HG03520 (cell line): ENCODE data around the gene LRRC30.
"Not testable (repeated sequence)": the region's sequence is repeated elsewhere in the genome, so short reads cannot be mapped to it uniquely, and the experiment has no call there.

Experiments
- ATAC-seq: cut with Tn5 transposase; IDR thresholded peaks from one replicate; pipeline ENCODE4 v1.9.1; 2021; ENCODE audit warnings: mild to moderate bottlenecking, moderate library complexity; ENCODE audit not compliant: unreplicated experiment

LRRC30 gene

DNA sequence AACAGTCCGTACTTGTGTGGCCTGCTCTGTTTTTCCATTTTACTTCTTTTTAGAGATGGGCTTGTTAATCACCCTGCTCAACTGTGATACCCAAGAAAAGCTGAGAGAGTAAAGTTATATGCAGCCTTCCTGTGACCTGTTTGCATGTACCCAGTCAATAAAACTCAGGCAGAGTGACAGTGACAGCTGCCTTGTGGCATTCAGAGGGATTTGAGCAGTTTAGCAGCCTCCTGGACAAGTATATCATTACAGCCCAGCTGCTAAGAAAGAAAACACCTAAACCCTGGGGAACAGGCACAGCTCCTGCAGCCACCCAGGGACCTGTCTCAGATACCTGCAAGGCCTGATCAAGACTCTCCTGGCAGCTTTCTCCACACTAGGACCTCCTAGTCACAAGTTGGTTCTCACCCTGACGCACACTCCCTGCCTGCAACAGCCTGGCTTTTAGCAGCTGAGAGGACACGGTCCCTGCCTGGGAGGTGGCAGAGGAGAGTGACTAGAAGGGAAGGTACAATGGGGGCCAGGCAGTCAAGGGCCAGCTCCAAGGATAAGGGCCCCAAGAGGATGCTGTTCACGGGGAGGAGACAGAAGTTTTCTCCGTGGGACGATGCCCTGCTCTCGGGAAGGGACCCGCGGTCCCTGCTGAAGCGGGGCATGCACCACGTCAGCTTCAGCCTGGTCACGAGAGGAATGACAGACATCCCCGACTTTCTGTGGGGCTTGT is at the start of gene LRRC30:
Gene LRRC30 (plus strand): TSS at position 464 of the 724 bp plus-strand sequence. CDS start 50 bp downstream, at position 514.
- no peak for ATAC-seq

DNA sequence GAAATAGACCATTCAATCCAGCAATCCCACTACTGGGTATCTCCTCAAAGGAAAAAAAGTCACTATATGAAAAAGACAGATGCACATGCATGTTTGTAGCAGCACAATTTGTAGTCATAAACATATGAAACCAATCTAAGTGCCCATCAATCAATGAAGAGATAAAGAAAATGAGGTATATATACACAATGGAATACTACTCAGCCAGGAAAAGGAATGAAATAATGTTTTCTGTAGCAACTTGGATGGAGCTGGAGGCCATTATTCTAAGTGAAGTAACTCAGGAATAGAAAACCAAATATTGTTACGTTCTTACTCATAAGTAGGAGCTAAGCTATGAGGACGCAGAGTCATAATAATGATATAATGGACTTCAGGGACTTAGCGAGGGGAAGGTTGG is 45.2 kb upstream of the LRRC30 start:
- ATAC-seq: no peak

DNA sequence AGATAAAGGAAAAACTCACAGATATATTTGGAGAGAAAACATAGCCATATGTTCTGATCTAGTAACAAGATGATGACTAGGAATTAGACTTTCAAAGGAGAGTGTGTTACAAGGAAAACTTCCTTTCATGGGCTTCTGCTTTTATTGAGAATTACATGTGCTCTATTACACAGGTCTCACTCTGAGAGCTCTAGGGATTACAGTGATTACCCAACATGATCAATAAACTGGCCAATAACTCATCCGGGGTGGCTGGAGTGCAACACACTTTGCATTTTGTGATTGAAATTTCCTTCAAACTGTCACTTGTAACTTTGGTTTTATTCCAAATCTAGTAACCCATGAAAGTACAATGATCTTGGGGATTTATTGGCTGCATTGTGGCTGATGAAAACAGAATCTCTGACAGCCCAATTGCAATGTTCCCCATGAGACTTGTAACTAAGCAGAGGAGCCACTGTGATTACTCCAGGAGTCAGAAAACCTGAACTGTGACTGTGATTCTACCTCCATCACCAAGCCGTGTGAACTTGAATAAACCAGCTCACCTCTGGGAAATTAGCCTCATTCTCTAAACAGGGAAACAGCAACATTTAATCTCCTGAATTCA is 40.2 kb upstream of the LRRC30 start:
- no peak for ATAC-seq

DNA sequence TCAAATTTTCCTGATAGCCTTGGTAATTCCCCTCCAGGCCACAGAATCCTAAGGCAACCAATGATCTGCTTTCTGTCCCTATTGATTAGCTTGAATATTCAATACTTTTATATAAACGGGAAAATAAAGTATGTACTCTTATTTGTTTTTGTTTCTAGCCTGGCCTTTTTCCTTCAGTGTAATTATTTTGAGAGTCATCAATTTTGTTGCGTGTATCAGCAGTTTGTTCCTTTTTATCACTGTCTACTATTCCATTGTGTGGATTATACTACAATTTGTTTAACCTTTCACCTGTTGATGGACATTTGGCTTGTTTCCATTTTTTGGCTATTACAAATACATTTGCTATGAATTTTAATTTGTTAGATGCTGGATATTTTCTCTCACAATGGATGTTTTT is 39.2 kb upstream of the LRRC30 start:
- ATAC-seq: no peak

DNA sequence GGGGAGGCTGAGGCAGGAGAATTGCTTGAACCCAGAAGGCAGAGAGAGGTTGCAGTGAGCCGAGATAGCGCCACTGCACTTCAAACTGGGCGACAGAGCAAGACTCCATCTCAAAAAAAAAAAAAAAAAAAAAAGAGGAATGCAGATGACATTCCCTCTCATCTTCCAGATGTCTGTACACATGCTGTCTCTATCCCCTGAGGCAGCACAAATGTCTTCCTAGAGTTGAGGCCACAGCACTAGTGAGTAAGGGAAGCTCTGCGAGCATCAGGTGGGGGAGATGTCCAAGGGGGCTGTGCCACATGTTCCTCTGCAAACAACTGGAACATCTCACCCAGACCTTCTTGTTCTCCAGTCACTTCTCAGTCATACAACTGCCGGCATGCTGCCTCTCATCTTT is 35.6 kb upstream of the LRRC30 start:
- ATAC-seq: no peak

DNA sequence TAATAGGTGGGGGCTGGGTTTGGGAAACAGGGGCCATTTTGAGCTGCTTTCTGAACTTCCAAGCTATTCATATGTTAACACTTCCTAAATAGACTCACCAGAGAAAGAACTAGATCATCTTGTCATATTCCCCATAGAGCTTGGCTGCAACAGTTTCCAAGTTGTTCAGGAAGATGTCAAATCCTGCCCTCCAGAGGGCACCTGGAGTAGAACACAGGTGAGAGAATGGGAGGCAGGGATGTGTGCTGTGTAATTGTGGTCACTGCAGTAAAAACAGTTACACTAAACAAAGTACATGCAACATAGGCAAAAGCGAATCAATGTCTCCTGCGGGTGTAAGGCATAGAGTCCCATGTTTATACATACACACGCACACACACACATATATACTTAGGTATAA is 34.5 kb upstream of the LRRC30 start:
- ATAC-seq: no peak

DNA sequence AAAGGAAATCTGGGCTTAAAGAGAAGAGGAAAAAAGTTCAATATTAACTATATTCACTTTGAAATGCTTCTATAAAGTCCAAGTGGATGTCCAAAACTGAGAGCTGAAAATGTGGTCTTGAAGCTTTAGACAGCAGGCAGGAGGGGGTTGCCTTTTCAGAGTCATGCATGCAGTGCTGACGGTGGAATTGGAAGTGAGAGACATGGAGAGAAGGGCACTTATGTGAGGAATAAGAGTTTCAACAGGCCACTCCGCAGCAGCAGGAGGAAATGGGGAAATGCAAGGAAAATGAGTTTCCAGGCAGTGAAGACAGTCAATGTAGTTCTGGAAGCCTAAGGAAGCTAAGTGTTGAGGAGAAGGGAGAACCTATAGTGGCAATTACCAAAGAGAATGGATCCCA is 33.0 kb upstream of the LRRC30 start:
- ATAC-seq: no peak

DNA sequence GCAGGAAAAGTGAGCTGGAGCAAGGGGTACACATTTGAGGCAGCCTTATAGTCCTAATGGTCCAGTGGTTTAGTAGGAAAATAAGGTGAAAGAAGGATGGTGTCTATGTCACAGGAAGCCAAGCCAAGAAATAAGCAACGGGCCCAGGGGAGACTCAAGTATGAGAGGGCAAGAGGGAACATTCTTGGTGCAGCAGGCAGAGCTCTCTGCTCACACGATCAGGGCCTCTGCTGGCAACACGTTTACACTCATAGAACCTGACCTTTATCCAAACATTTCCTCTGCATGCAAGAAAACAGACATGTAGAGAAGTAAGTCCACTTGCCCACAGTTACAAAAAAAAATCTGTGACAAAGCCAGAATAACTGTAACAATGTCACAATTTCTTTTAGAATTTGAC is 32.6 kb upstream of the LRRC30 start:
- no peak for ATAC-seq

DNA sequence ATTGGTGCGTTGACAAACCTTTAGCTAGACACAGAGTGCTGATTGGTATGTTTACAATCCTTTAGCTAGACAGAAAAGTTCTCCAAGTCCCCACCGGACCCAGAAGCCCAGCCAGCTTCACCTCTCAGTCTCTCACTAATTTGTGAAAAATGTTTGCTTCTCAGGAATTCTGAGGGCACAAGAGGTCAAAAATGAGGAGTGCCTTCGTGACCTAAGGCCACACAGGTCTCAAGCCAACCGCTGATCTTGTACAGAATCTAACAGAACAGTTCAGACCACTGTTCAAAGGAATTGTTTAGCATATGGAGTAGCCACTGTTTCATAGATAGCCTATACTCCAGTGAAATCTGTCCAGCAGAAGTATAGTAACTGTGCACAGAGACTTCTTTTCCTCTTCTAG is 29.8 kb upstream of the LRRC30 start:
- ATAC-seq: no peak

DNA sequence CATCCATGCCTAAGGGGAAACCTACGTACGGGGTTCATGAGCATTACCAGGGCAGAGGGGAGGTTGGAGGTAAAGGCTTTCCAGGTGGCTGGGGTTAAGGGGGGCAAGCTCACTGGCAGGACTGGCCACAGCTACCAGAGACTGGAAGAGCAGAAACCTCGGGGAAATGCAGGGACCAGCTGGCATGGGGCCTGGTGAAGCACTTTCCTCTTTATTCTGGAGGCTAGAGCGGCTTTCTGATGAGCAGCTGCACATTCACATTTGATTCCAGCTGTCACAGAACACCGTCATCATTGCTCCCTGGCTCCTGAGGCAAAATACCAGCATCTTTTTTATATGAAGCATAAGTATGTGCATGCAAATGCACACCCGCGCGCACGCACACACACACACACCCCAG is 28.7 kb upstream of the LRRC30 start:
- ATAC-seq: no peak

DNA sequence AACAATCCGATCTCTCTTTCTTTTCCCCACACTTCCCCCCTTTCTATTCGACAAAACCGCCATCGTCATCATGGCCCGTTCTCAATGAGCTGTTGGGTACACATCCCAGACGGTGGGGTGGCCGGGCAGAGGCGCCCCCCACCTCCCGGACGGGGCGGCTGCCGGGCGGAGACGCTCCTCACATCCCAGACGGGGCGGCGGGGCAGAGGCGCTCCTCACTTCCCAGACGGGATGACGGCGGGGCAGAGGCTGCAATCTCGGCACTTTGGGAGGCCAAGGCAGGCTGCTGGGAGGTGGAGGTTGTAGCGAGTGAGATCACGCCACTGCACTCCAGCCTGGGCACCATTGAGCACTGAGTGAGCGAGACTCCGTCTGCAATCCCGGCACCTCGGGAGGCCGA is 27.3 kb upstream of the LRRC30 start:
- not testable (repeated sequence) for ATAC-seq

DNA sequence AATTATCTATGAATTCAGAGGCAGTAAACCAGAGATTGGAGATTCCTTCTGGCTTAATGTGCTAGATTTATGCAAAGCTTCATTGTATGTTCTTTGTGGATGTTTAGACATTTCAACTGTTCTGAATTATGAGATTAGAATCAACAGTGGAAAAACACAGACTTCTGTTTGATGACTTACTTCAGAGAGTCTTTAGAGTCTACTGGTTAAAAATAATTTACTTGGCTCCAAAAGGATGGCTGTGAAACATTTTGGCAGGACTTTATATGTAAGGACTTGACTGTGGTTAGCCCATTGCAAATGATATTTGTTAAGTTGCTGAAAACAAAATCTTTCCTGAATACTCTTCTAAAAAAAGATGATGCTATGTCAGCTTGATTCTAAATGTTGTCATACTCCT is 25.5 kb upstream of the LRRC30 start:
- no peak for ATAC-seq

DNA sequence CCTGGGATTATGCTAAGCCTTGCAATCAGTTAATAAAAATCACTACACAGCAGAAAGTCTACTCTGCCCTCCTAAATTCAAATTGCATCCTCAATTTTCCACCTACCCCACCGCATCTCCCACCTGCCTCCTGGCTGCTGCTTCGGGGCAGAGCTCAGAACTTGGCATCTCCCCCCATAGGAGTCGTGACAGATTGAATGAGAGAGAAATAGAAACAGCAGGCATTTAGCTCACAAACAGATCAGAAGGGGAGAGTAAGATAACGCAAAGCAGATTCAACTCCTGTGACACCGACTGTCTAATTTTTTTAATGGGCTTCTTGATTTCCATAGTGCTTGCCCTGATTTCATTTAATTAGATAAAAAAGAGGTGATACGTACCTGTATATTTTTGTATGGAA is 24.7 kb upstream of the LRRC30 start:
- no peak for ATAC-seq

DNA sequence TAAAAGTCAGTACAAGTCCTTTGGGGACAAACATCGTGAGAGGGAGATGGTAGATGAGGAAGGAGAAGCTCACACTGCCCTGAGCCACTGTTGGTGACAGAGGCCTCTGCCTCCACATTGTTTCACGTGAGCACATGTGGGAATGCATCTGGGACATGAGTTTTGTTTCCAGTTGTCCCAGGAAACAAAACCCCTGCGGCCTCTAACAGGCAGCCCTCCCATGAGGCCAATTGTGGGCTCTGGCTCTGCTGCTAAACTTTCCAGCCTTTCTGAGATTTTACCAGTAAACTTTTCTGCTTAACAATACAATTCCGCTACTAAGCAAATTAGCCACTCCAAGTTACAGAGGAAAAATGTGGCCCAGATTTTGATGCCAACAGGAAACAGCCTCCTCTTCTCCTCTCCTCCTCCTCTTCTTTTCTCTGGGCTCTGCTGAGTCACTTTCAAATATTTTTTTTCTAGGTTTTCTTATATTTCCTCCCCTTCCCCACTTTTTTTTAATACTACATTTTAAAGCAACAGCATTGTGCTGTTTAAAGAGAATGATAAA is 23.4 kb upstream of the LRRC30 start:
- ATAC-seq: no peak

DNA sequence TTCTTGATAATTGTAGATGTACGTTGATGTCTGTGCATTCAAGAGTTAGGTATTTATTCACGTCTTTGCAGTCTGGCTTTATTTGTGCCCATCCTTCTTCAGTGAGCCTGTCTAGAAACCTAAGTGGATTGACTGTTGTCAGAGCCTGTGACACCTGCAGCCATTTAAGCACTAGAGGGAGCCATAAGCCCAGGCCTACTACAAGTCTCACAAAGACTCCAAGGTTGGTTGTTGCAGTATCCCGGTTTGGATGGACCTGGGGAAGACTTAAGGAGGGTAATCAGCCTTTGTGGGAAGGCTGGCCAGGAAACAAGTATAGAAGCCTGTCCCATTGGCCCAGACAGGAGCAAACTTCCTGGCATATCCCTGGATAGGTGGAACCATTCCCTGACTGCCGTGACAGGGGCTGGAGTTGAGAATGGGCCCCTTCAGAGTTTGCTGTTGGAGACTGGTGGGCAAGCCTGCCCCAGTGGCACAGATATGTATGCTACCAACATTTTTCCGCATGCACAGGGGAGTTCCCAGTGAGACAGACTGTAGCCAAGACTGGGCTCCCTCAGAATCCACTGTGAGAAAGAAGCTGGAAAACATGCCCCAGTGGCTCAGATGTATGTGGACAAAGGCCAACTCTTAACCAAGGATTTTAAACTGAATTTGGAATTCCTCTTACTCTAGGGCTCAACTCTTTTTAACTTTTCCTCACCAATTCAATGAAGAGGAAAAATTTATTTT is 9.3 kb upstream of the LRRC30 start:
- no peak for ATAC-seq

DNA sequence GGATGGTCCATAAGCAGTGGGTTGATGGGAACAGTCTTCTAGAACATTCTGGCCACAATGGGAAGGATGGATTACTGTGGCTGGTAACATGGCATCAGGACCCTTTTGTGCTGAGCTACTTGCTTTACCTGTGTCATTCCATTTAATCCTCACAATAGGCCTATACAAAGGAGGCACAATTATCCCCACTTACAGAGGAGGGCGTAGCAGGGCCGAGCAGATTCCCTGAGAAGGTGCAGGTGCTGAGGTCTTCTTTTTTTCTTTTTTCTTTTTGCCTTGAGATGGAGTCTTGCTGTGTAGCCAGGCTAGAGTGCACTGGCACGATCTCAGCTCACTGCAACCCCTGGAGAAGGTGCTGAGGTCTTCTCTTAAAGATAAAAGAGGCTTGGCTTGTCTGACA is 6.7 kb upstream of the LRRC30 start:
- ATAC-seq: no peak

DNA sequence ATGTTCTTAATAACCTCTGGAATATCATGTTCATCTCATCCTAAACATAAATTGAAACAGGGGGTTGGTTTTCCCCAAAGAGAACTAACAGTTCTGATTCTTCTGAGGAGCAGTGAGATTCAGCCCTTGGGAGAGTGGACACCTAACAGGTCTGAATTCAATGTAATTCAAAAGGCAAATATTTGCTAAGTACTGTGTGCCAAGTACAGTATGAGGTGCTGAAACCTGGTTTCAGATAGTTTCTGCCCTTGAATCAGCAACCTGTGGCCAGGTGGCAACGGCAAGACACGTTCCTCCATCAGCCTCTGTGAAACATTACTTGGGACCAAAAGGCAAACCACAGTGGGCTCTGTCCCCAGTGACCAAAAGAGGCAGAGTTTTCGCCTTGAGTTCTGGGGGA is 1.3 kb downstream of the LRRC30 start:
- no peak for ATAC-seq

DNA sequence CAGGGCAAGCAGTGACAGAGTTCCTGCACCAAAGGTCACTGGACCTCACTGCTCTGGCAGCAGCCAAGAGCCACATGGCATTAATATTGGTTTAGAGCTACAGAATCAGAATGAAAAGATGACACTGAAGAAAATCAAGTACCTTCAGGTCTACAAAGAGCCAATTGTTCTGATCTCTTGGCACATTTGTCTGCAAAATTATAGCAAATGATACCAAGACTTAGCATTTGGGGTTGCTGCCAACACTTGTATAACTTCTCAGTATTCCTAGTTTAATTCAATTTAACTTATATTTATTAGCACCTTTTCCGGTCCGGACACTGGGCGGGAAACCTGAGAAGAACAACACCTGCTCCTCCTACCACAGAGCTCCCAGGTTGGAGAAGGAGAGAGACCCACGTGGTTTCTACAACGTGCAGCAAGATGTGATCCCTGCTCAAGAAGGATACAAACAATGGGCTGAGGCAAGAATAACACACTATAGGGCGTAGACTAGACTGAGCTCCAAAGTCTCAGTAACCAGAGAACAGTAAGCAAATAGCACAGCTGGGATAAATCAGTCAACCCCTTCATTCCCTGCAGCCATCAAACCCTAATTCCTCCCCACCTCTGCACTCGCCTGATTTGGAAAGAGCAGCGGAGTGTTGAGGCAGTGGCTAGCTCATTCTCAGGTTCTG is 2.4 kb downstream of the LRRC30 start:
- ATAC-seq: no peak

DNA sequence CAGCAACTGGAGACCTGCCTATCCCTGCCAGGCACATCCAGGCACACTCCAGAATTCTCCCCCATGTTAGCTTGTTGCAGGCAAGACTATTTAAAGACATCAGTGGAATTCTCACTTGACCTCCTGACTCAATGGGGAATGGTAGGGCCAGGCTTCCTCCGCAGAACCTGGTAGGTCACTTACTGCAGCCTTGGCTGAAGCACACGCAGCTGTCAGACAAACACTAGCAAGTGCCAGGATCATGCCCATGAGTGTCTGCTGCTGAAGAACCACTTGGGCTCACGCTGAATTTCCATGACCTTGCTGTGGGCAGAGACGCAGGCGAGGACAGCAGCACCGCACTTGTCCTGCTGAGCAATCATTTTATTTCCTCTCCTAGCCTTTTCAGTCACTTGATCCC is 3.2 kb downstream of the LRRC30 start:
- ATAC-seq: no peak

DNA sequence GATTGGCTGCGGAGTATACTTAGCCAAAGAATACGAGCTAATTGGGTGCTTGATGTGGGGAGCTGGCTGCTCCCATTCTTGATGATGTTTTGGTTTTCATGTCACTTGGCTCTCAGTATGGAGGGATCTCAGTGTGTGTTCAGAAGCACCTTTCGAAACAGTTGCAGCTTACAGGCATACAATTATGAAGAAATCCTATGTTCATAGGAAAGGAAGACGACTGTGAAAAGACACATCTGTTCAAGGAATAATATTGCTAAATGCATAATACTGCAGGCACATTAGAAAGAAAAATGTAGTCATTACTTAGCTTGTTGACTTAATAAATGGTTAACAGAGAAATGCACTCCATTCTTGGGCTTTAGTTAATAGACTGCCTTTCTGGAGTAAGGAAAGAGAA is 4.1 kb downstream of the LRRC30 start:
- no peak for ATAC-seq

DNA sequence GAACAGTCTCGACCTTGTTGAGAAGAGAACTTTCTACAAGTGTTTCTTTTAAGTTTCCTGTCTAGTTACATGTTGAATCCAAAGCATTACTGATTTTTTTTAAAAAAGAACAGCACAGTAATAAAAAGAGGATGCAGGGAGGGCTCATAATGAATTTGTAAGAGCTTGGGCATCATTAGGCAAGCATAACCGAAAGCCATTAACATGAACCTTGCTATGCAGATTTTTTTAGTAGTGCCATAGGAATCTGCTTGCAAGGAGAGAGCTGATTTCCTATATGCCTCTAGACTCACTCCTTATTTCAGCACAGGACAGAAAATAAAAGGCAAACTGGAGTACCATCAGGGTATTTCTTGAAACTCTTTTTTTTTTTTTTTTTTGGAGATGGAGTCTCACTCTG is 5.2 kb downstream of the LRRC30 start:
- no peak for ATAC-seq
